K562 (cell line): ENCODE data around the gene RBBP4. TPM values are rescaled to one million over a fixed set of nuclear protein-coding genes. Genes with fewer than 3 reads are reported as not detected.
A peak's percentile ranks its signal among the peaks of the same experiment; 100 is the strongest.

ENCODE experiments used
- DACH1 ChIP-seq: fragments of 450-650 bp; IDR thresholded peaks from 2 replicates; pipeline ENCODE4 v1.6.1; 2018; ENCODE audit not compliant: partially characterized antibody
- E2F3 ChIP-seq: fragments of 250-450 bp; sonication (Bioruptor Pico); IDR thresholded peaks from 2 replicates; pipeline ENCODE4 v1.4.0; 2020; ENCODE audit warnings: mild to moderate bottlenecking
- FIP1L1 ChIP-seq: fragments of 200-400 bp; formaldehyde crosslinking; IDR thresholded peaks from 2 replicates; pipeline ENCODE4 v1.6.1; 2018; ENCODE audit warnings: mild to moderate bottlenecking, low read depth, low read length; ENCODE audit not compliant: poor library complexity, severe bottlenecking
- FOXM1 ChIP-seq, 2 experiments: fragments of 450-650 bp in 1 of 2; sonication (generic) in 1 of 2; formaldehyde crosslinking in 1 of 2; IDR thresholded peaks; 2 replicates each; pipeline versions ENCODE4 v1.6.1 to v1.9.0; 2017 to 2022; ENCODE audit warnings: low read depth in 2 of 2, mild to moderate bottlenecking in 2 of 2, missing genetic modification reagents in 1 of 2, moderate library complexity in 1 of 2
- HNRNPLL ChIP-seq: fragments of 200-400 bp; formaldehyde crosslinking; IDR thresholded peaks from 2 replicates; pipeline ENCODE4 v1.6.1; 2017; ENCODE audit warnings: low read length, low read depth, mild to moderate bottlenecking; ENCODE audit not compliant: poor library complexity, severe bottlenecking
- KLF6 ChIP-seq: fragments of 250-450 bp; sonication (Bioruptor Pico); IDR thresholded peaks from 2 replicates; pipeline ENCODE4 v1.4.0; 2020; ENCODE audit warnings: mild to moderate bottlenecking, moderate library complexity, borderline replicate concordance
- LARP7 ChIP-seq: fragments of 450-650 bp; IDR thresholded peaks from 2 replicates; pipeline ENCODE4 v1.6.1; 2016
- LCOR ChIP-seq: sonication (generic); formaldehyde crosslinking; IDR thresholded peaks from 2 replicates; pipeline ENCODE4 v1.8.0; 2022; ENCODE audit warnings: mild to moderate bottlenecking, missing genetic modification reagents
- LEF1 ChIP-seq: fragments of 450-650 bp; IDR thresholded peaks from 2 replicates; pipeline ENCODE4 v1.6.1; 2016; ENCODE audit warnings: mild to moderate bottlenecking
- MAZ ChIP-seq, 2 experiments: fragments of 450-650 bp in 1 of 2; sonication (generic) in 1 of 2; formaldehyde crosslinking; IDR thresholded peaks in 1 of 2; conservative IDR thresholded peaks in 1 of 2; 2 replicates each; pipeline versions ENCODE4 v1.4.0 to v1.5.0; 2020; ENCODE audit warnings: mild to moderate bottlenecking in 1 of 2, missing genetic modification reagents in 1 of 2
- NR4A1 ChIP-seq, 2 experiments: fragments of 250-450 bp in 1 of 2; fragments of 450-650 bp in 1 of 2; sonication (Bioruptor Pico) in 1 of 2; IDR thresholded peaks; 2 replicates each; pipeline versions ENCODE4 v1.4.0 to v1.6.1; 2016 to 2020; ENCODE audit warnings: mild to moderate bottlenecking in 2 of 2, missing compliant biosample characterization in 1 of 2, missing genetic modification characterization in 1 of 2, moderate library complexity in 1 of 2
- PKNOX1 ChIP-seq: fragments of 450-650 bp; IDR thresholded peaks from 2 replicates; pipeline ENCODE4 v1.6.1; 2016
- POLR2AphosphoS5 ChIP-seq: IDR thresholded peaks from 2 replicates; pipeline ENCODE4 v1.6.1; 2011; ENCODE audit warnings: mild to moderate bottlenecking, low read depth, low read length, moderate library complexity; ENCODE audit not compliant: control insufficient read depth, insufficient read depth
- RCOR1 ChIP-seq, 2 experiments: IDR thresholded peaks; 2 replicates each; pipeline ENCODE4 v1.6.1; 2012; ENCODE audit warnings: low read depth in 2 of 2, low read length in 2 of 2, borderline replicate concordance in 1 of 2, improper control_type of control experiment in 1 of 2
- SAP30 ChIP-seq: fragments of 200-600 bp; sonication (generic); IDR thresholded peaks from 2 replicates; pipeline ENCODE4 v1.6.1; 2012; ENCODE audit warnings: borderline replicate concordance, low read depth, mild to moderate bottlenecking, moderate library complexity, low read length, control low read depth, inconsistent platforms; ENCODE audit not compliant: insufficient read depth, poor library complexity, severe bottlenecking
- SP1 ChIP-seq: sonication (generic); formaldehyde crosslinking; IDR thresholded peaks from 2 replicates; pipeline ENCODE4 v1.8.1; 2022; ENCODE audit warnings: mild to moderate bottlenecking, missing genetic modification reagents
- SPI1 ChIP-seq: IDR thresholded peaks from 2 replicates; pipeline ENCODE4 v1.6.1; 2011; ENCODE audit warnings: low read depth, low read length, control low read depth, borderline replicate concordance
- ZNF354B ChIP-seq: fragments of 250-450 bp; sonication (Bioruptor Pico); IDR thresholded peaks from 2 replicates; pipeline ENCODE4 v1.4.0; 2020
- polyA plus RNA-seq, 8 experiments: library from polyadenylated mRNA; depleted of rRNA in 4 of 8; stranded (reverse) in 5 of 8; unstranded in 3 of 8; fragments of >200 nt; fragmentation: Nextera tagmentation in 2 of 8; fragmentation: Illumina TruSeq in 1 of 8; extraction: Ambion mirVana in 2 of 8; extraction: Trizol in 1 of 8; gene quantifications; 2 replicates each; pipeline versions ENCODE4 v1.2.1 to v1.2.3, GENCODE V29; 2011 to 2014; ENCODE audit warnings: inconsistent platforms in 1 of 8, missing spikeins in 1 of 8
- total RNA-seq, 7 experiments: library from RNA; depleted of rRNA in 6 of 7; stranded (reverse); fragments of >200 nt in 6 of 7; fragmentation: Illumina TruSeq in 2 of 7; extraction: Trizol in 2 of 7; gene quantifications; 2 replicates each; pipeline versions ENCODE4 v1.2.1 to v1.2.3, GENCODE V29; 2011 to 2021; ENCODE audit warnings: low replicate concordance in 1 of 7
- TF ChIP-seq, protein P1 (sequence below): fragments of 200-800 bp; sonication (Bioruptor generic); IDR thresholded peaks from 2 replicates; pipeline ENCODE4 v1.6.1; 2017; ENCODE audit warnings: missing genetic modification characterization, missing compliant biosample characterization
- TF ChIP-seq, protein P2 (sequence below), 2 experiments: fragments of 450-650 bp in 1 of 2; IDR thresholded peaks; 2 replicates each; pipeline ENCODE4 v1.6.1; 2011 to 2017; ENCODE audit warnings: low read depth in 2 of 2, antibody characterized with exemption in 1 of 2, borderline replicate concordance in 1 of 2, low read length in 1 of 2, mild to moderate bottlenecking in 1 of 2, mixed read lengths in 1 of 2; ENCODE audit not compliant: control insufficient read depth in 1 of 2

Gene RBBP4
- total and polyA plus RNA-seq, 9 of the 15 experiments (the other 6 are each of a cell fraction or from before 2014, with no cell fraction given) = 185 to 409 (median 259) TPM

DNA sequence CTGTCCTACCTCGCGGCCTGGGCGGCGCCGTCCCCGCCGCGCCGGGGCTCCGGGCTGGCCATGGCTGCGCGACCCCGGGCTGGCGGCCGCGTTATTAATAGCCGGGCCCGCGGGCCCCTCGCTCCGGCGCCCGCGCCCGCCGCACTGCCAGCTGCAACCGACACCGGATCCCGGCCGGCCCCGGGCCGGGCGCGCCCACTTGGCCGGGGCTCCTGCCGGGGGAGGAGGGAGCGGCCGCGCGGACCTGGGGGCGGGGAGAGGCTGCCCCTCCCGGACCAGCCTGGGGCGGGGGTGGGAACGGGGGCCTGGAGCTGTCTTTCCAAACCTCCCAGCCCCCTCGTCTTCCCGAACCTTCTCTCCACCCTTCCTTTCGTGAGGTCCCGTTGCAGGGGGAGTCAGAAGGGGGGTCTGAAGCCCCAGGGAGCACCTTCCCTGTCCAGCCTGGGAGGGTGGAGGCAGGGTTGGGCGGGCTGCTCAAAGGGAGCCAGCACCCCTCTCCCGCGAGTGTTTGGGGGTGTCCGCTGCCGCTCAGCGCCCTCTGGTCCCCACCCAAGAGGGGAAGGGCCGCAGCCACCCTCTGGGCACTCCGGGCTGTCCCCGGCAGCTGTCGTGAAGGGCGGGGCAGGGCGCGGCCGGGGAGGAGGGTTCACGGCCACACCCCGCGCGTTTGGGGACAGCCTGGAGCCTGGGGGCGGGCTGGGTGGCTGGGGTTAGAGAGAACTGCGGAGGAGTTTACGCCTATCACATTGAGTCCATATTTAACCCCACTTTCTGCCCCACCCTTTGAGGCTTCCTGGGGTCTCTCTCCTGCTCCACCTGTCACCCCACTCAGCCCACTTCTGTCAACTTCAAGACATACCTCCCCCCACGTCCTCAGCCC is 51.8 kb downstream of the RBBP4 start, which contains the start of gene SYNC (continued):
- TF ChIP-seq FOXM1 (IDR thresholded peaks at IDR 0.05; ENCODE audit: low read depth) (no peak), FOXM1 (CRISPR knock-in tag; IDR thresholded peaks at IDR 0.05; ENCODE audit: low read depth) (0 out of 2 replicates have a peak, but pooled peaks have one; percentile 46), LARP7 (no peak), NR4A1 (CRISPR knock-in tag; IDR thresholded peaks at IDR 0.05) (no peak), NR4A1 (tag; IDR thresholded peaks at IDR 0.05) (no peak), POLR2AphosphoS5 (0 out of 2 replicates have a peak, but pooled peaks have one; percentile 28), LCOR (CRISPR knock-in tag) (0 out of 2 replicates have a peak, but pooled peaks have one; percentile 31), KLF6 (0 out of 2 replicates have a peak, but pooled peaks have one; percentile 14), DACH1 (peak; percentile 36), FIP1L1 (no peak), ZNF354B (no peak), HNRNPLL (peak; percentile 43), MAZ (CRISPR knock-in tag; conservative IDR thresholded peaks at IDR 0.05 in 1 of 2, IDR thresholded peaks at IDR 0.05 in 1 of 2) (peak; percentile 88 to 89), E2F3 (CRISPR knock-in tag) (no peak), RCOR1 (IDR thresholded peaks at IDR 0.05; ENCODE audit: borderline replicate concordance in 1 of 2, low read depth in 2 of 2, low read length in 2 of 2) (peak in 1 of 2 experiments; percentile 29; a peak in 1 of 4 replicates), LEF1 (no peak), PKNOX1 (peak; percentile 50), SAP30 (peak; percentile 51), SP1 (CRISPR knock-in tag) (peak; percentile 61), SPI1 (no peak)
- TF ChIP-seq, protein P1, sequence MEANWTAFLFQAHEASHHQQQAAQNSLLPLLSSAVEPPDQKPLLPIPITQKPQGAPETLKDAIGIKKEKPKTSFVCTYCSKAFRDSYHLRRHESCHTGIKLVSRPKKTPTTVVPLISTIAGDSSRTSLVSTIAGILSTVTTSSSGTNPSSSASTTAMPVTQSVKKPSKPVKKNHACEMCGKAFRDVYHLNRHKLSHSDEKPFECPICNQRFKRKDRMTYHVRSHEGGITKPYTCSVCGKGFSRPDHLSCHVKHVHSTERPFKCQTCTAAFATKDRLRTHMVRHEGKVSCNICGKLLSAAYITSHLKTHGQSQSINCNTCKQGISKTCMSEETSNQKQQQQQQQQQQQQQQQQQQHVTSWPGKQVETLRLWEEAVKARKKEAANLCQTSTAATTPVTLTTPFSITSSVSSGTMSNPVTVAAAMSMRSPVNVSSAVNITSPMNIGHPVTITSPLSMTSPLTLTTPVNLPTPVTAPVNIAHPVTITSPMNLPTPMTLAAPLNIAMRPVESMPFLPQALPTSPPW = peak; percentile 76
- TF ChIP-seq, protein P2, sequence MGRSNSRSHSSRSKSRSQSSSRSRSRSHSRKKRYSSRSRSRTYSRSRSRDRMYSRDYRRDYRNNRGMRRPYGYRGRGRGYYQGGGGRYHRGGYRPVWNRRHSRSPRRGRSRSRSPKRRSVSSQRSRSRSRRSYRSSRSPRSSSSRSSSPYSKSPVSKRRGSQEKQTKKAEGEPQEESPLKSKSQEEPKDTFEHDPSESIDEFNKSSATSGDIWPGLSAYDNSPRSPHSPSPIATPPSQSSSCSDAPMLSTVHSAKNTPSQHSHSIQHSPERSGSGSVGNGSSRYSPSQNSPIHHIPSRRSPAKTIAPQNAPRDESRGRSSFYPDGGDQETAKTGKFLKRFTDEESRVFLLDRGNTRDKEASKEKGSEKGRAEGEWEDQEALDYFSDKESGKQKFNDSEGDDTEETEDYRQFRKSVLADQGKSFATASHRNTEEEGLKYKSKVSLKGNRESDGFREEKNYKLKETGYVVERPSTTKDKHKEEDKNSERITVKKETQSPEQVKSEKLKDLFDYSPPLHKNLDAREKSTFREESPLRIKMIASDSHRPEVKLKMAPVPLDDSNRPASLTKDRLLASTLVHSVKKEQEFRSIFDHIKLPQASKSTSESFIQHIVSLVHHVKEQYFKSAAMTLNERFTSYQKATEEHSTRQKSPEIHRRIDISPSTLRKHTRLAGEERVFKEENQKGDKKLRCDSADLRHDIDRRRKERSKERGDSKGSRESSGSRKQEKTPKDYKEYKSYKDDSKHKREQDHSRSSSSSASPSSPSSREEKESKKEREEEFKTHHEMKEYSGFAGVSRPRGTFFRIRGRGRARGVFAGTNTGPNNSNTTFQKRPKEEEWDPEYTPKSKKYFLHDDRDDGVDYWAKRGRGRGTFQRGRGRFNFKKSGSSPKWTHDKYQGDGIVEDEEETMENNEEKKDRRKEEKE (IDR thresholded peaks at IDR 0.05; ENCODE audit: borderline replicate concordance in 1 of 2, control insufficient read depth in 1 of 2, low read depth in 2 of 2, low read length in 1 of 2) = no peak
